ENCODE measurements around the gene PTRH1.

PTRH1 gene

GRCh38 chr9:127739614-127740330, 24.3 kb upstream of the PTRH1 start:
- no peak for DNase-seq

GRCh38 chr9:127738666-127739065, 23.2 kb upstream of the PTRH1 start:
- DNase-seq = no peak

- DNase-seq = no peak
Measured at GRCh38 chr9:127735530-127736185, 20.2 kb upstream of the PTRH1 start.

- DNase-seq = peak; percentile 87
Measured at GRCh38 chr9:127734747-127735529, 19.5 kb upstream of the PTRH1 start, which contains the start of gene TOR2A. Gene TOR2A (minus strand): TSS chr9:127735294. CDS start chr9:127735270, 24 bp downstream.

GRCh38 chr9:127734247-127734746, 18.8 kb upstream of the PTRH1 start:
- no peak for DNase-seq

GRCh38 chr9:127733614-127734013, 18.2 kb upstream of the PTRH1 start:
- no peak for DNase-seq

GRCh38 chr9:127732444-127732843, 17.0 kb upstream of the PTRH1 start:
- DNase-seq = no peak

- DNase-seq = no peak
Measured at GRCh38 chr9:127731938-127732337, 16.5 kb upstream of the PTRH1 start.

GRCh38 chr9:127730799-127731410, 15.4 kb upstream of the PTRH1 start:
- no peak for DNase-seq

- no peak for DNase-seq
Measured at GRCh38 chr9:127730262-127730661, 14.8 kb upstream of the PTRH1 start.

GRCh38 chr9:127729522-127730256, 14.2 kb upstream of the PTRH1 start:
- DNase-seq = no peak

GRCh38 chr9:127728808-127729207, 13.3 kb upstream of the PTRH1 start:
- no peak for DNase-seq

GRCh38 chr9:127726871-127727270, 11.4 kb upstream of the PTRH1 start:
- no peak for DNase-seq

- DNase-seq = no peak
Measured at GRCh38 chr9:127724012-127724411, 8.5 kb upstream of the PTRH1 start.

GRCh38 chr9:127723444-127723843, 8.0 kb upstream of the PTRH1 start:
- no peak for DNase-seq

- DNase-seq = no peak
Measured at GRCh38 chr9:127723013-127723412, 7.5 kb upstream of the PTRH1 start.

- DNase-seq = no peak
Measured at GRCh38 chr9:127722055-127722745, 6.7 kb upstream of the PTRH1 start.

GRCh38 chr9:127721391-127721821, 5.9 kb upstream of the PTRH1 start:
- no peak for DNase-seq

GRCh38 chr9:127720865-127721227, 5.4 kb upstream of the PTRH1 start:
- DNase-seq = no peak

GRCh38 chr9:127720031-127720864, 4.8 kb upstream of the PTRH1 start:
- DNase-seq = no peak

- no peak for DNase-seq
Measured at GRCh38 chr9:127717766-127718165, 2.3 kb upstream of the PTRH1 start.
